Measurements from ENCODE around the gene ATF2. TPM values are rescaled to one million over a fixed set of nuclear protein-coding genes. Genes with fewer than 3 reads are reported as not detected.

The ATF2 gene
- total RNA-seq, 1 donor from 2014 or later, result 32.1 TPM

- TF ChIP-seq CTCF (IDR thresholded peaks at IDR 0.05; ENCODE audit: insufficient read depth, low read length, severe bottlenecking), result no peak
- FAIRE-seq (no peak), DNase-seq (ENCODE audit: low read depth) (no peak)
- no peaks in the 10 kb centered on the region for H3K27me3 ChIP-seq (ENCODE audit: control insufficient read depth, insufficient read depth, low read length)
- H3K36me3 ChIP-seq (ENCODE audit: control insufficient read depth, insufficient read depth, low read length), result no peaks in the 10 kb centered on the region
- no peak overlapping the region for H3K4me3 ChIP-seq (ENCODE audit: low read depth, low read length)
Observed at GRCh38 chr2:175143191-175143590, 24.8 kb downstream of the ATF2 start.

- no peak for FAIRE-seq
- Histone ChIP-seq H3K36me3 (ENCODE audit: control insufficient read depth, insufficient read depth, low read length) (no peaks in the 10 kb centered on the region), H3K4me3 (ENCODE audit: low read depth, low read length) (no peak overlapping the region), H3K27me3 (ENCODE audit: control insufficient read depth, insufficient read depth, low read length) (no peaks in the 10 kb centered on the region)
- no peak for DNase-seq (ENCODE audit: low read depth)
- no peak for TF ChIP-seq CTCF (IDR thresholded peaks at IDR 0.05; ENCODE audit: insufficient read depth, low read length, severe bottlenecking)
Observed at GRCh38 chr2:175140332-175140731, 27.7 kb downstream of the ATF2 start.

DNA sequence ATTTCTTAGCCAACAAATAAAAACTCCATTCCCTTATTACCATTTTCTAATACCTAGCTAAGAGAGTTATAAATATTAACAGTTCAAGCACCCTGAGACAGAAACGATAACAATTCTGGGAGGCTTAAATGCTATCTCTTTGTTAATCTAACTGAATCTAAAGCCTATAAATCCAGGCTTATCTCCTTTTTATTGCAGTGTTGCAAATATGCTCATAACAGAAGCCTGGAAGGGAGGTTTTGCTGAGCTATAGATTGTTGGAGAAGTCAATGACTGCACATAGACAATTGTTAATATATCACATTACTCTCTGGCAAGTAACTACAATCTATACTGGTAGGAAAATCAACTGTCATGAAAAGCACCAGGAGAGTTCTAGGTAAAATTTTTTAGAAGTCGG is 30.2 kb downstream of the ATF2 start:
- no peak for FAIRE-seq
- TF ChIP-seq CTCF (IDR thresholded peaks at IDR 0.05; ENCODE audit: insufficient read depth, low read length, severe bottlenecking), result no peak

GRCh38 chr2:175136334-175137215 is 31.4 kb downstream of the ATF2 start:
- FAIRE-seq, result no peak

More for the DNA sequence above, 30.2 kb downstream of the ATF2 start:
- DNase-seq (ENCODE audit: low read depth), result no peak
- no peaks in the 10 kb centered on the region for H3K27me3 ChIP-seq (ENCODE audit: control insufficient read depth, insufficient read depth, low read length)
- no peaks in the 10 kb centered on the region for H3K36me3 ChIP-seq (ENCODE audit: control insufficient read depth, insufficient read depth, low read length)
- H3K4me3 ChIP-seq (ENCODE audit: low read depth, low read length), result no peak overlapping the region

DNA sequence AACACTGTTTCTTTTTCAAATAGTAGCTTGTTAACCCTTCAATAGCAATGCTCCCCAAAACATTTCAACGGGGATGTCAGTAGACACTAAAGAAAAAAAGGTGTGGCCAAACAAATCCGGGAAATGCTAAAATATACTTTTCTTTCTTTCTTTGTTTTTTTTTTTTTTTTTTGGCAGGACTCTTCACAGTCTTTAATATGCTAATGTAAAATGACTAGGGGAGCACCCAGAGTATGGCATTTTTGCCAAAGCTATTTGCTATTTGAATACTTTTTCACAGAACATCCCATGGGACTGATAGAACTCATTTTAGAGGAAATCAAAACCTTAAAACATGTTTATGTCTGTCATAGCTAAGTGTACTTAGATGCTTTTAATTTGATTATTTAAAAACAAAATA is 32.1 kb downstream of the ATF2 start:
- FAIRE-seq (no peak), DNase-seq (ENCODE audit: low read depth) (no peak)
- Histone ChIP-seq H3K4me3 (ENCODE audit: low read depth, low read length) (no peak overlapping the region), H3K36me3 (ENCODE audit: control insufficient read depth, insufficient read depth, low read length) (no peaks in the 10 kb centered on the region), H3K27me3 (ENCODE audit: control insufficient read depth, insufficient read depth, low read length) (no peaks in the 10 kb centered on the region)
- TF ChIP-seq CTCF (IDR thresholded peaks at IDR 0.05; ENCODE audit: insufficient read depth, low read length, severe bottlenecking), result no peak

More at GRCh38 chr2:175136334-175137215, 31.4 kb downstream of the ATF2 start:
- no peak for DNase-seq (ENCODE audit: low read depth)
- no peak for TF ChIP-seq CTCF (IDR thresholded peaks at IDR 0.05; ENCODE audit: insufficient read depth, low read length, severe bottlenecking)
- H3K36me3 ChIP-seq (ENCODE audit: control insufficient read depth, insufficient read depth, low read length), result no peaks in the 10 kb centered on the region
- no peaks in the 10 kb centered on the region for H3K27me3 ChIP-seq (ENCODE audit: control insufficient read depth, insufficient read depth, low read length)
- no peak overlapping the region for H3K4me3 ChIP-seq (ENCODE audit: low read depth, low read length)
